Body of pancreas (tissue), 4 donors: ENCODE data around the gene DCUN1D4. TPM values are rescaled to one million over a fixed set of nuclear protein-coding genes. Genes with fewer than 3 reads are reported as not detected.

ENCODE experiments used
- ATAC-seq: fragments of 150-250 bp; one replicate; pipeline ENCODE4 v1.9.1; 2016
- DNase-seq, 4 donors: peaks; one replicate each; pipeline ENCODE4 v3.0.0-alpha.2; 2019
- H3K27ac ChIP-seq, 4 donors: fragments of 200-600 bp; sonication (generic); 1 replicate in 3 of 4; 2 replicates in 1 of 4; pipeline versions ENCODE4 v1.5.1 to v1.6.1; 2016 to 2019; ENCODE audit warnings: mild to moderate bottlenecking in 1 of 4, mixed read lengths in 1 of 4, moderate library complexity in 1 of 4
- H3K27me3 ChIP-seq, 2 donors: fragments of 200-600 bp; sonication (generic); one replicate each; pipeline ENCODE4 v1.6.0; 2016; ENCODE audit warnings: mild to moderate bottlenecking in 1 of 2
- H3K36me3 ChIP-seq, 2 donors: fragments of 200-600 bp; sonication (generic); replicated peaks in 1 of 2; 2 replicates each; pipeline ENCODE4 v1.5.1; 2016; ENCODE audit warnings: low read depth in 2 of 2; ENCODE audit not compliant: insufficient read depth in 1 of 2
- H3K4me1 ChIP-seq: fragments of 200-600 bp; sonication (generic); one replicate; pipeline ENCODE4 v1.6.0; 2016
- H3K4me3 ChIP-seq, 2 donors: fragments of 200-600 bp; sonication (generic); 1 replicate in 1 of 2; 2 replicates in 1 of 2; pipeline ENCODE4 v1.5.1; 2016 to 2019
- H3K9me3 ChIP-seq, 3 donors: fragments of 200-600 bp; sonication (generic); 1 replicate in 2 of 3; 2 replicates in 1 of 3; pipeline ENCODE4 v1.5.1; 2016
- CTCF ChIP-seq, 7 experiments: fragments of 450-650 bp in 4 of 7; fragments of 200-600 bp in 3 of 7; sonication (generic) in 3 of 7; IDR thresholded peaks; one replicate each; pipeline ENCODE4 v1.5.1; 2016 to 2019; ENCODE audit warnings: antibody characterized with exemption in 7 of 7
- POLR2A ChIP-seq, 3 donors: fragments of 450-650 bp; IDR thresholded peaks; one replicate each; pipeline ENCODE4 v1.6.1; 2016; ENCODE audit warnings: antibody characterized with exemption in 3 of 3, mild to moderate bottlenecking in 2 of 3
- WGBS, 2 donors: methylation state at CpG; one replicate each; pipeline ENCODE4 v1.1.5; 2017; 5-methylcytosine and 5-hydroxymethylcytosine counted together
- intact Hi-C: fragments of 100-400 bp; cut with DNase I; formaldehyde crosslinking; loops from one replicate; pipeline ENCODE4 v1.15.1; 2023
- total RNA-seq, 2 donors: library from RNA; depleted of rRNA; stranded (reverse); fragments of >200 nt; gene quantifications; one replicate each; pipeline ENCODE4 v1.1.0, GENCODE V29; 2016

DCUN1D4 gene
- total RNA-seq, 2 donors from 2014 or later, result 26.7 to 38.7 TPM

GRCh38 chr4:51963841-51964517, 121.0 kb downstream of the DCUN1D4 start:
- ATAC-seq, result peak; percentile 82
- no peak overlapping the region for H3K4me3 ChIP-seq
- peak overlapping the region in 2 of 4 donors; percentile 1 to 52 for H3K27ac ChIP-seq
- H3K27me3 ChIP-seq, result no peaks in the 10 kb centered on the region
- 54 to 58% methylated on average over 4 of the region's 4 CpGs for WGBS, 2 donors
- H3K9me3 ChIP-seq, result no peaks in the 10 kb centered on the region
- DNase-seq, result peak in 2 of 4 donors; percentile 17 to 35
- no peaks in the 10 kb centered on the region for H3K36me3 ChIP-seq
- peaks cover 6% of the 10 kb centered on the region for H3K4me1 ChIP-seq
- no peak for TF ChIP-seq POLR2A (IDR thresholded peaks at IDR 0.05)
- no peak for TF ChIP-seq CTCF (IDR thresholded peaks at IDR 0.05)
- intact Hi-C loops, result no loop called here

GRCh38 chr4:51965862-51966261, 122.9 kb downstream of the DCUN1D4 start:
- H3K27me3 ChIP-seq, result no peaks in the 10 kb centered on the region
- no peak for ATAC-seq
- intact Hi-C loops, result no loop called here
- H3K9me3 ChIP-seq, result no peaks in the 10 kb centered on the region
- peaks cover 6% of the 10 kb centered on the region for H3K4me1 ChIP-seq
- H3K4me3 ChIP-seq, result no peak overlapping the region
- WGBS, 2 donors, result 71 to 84% methylated on average over 1 of the region's 1 CpG
- TF ChIP-seq CTCF (IDR thresholded peaks at IDR 0.05) (no peak), POLR2A (IDR thresholded peaks at IDR 0.05) (no peak)
- no peaks in the 10 kb centered on the region for H3K36me3 ChIP-seq
- DNase-seq, result no peak
- no peak overlapping the region for H3K27ac ChIP-seq

Other genes with a start within 250 kb of the DCUN1D4 start
- under 1 TPM; 0.33 to 0.78 TPM for gene LRRC66, start 177.2 kb downstream of the DCUN1D4 start, total RNA-seq
- 1 to 10 TPM; 5.3 to 9.3 TPM for gene SGCB, start 195.1 kb downstream of the DCUN1D4 start, total RNA-seq
- 1 to 10 TPM; 4.0 to 8.0 TPM for gene SPATA18, start 208.2 kb downstream of the DCUN1D4 start, total RNA-seq